Duodenal mucosa (tissue), 2 donors: ENCODE data around the gene SLMAP.
A peak's percentile ranks its signal among the peaks of the same experiment; 100 is the strongest.

ENCODE experiments used
- H3K27ac ChIP-seq: one replicate; pipeline ENCODE4 v1.7.0; 2013; ENCODE audit warnings: low read depth, low read length
- H3K27me3 ChIP-seq, 2 donors: one replicate each; pipeline ENCODE4 v1.7.0; 2013; ENCODE audit warnings: low read length in 2 of 2, control low read depth in 1 of 2; ENCODE audit not compliant: insufficient read depth in 2 of 2, control insufficient read depth in 1 of 2
- H3K36me3 ChIP-seq, 2 donors: one replicate each; pipeline ENCODE4 v1.7.0; 2013; ENCODE audit warnings: low read length in 2 of 2, control low read depth in 1 of 2; ENCODE audit not compliant: insufficient read depth in 2 of 2, control insufficient read depth in 1 of 2
- H3K4me1 ChIP-seq, 2 donors: one replicate each; pipeline ENCODE4 v1.7.0; 2013; ENCODE audit warnings: low read length in 2 of 2, control low read depth in 1 of 2; ENCODE audit not compliant: insufficient read depth in 2 of 2, control insufficient read depth in 1 of 2
- H3K4me3 ChIP-seq, 2 donors: one replicate each; pipeline ENCODE4 v1.7.0; 2013; ENCODE audit warnings: low read length in 2 of 2, low read depth in 1 of 2
- H3K9ac ChIP-seq, 2 donors: one replicate each; pipeline ENCODE4 v1.7.0; 2013; ENCODE audit warnings: low read length in 2 of 2, low read depth in 1 of 2
- H3K9me3 ChIP-seq, 2 donors: one replicate each; pipeline ENCODE4 v1.7.0; 2013; ENCODE audit warnings: low read length in 2 of 2, control low read depth in 1 of 2; ENCODE audit not compliant: control insufficient read depth in 1 of 2

The SLMAP gene

DNA sequence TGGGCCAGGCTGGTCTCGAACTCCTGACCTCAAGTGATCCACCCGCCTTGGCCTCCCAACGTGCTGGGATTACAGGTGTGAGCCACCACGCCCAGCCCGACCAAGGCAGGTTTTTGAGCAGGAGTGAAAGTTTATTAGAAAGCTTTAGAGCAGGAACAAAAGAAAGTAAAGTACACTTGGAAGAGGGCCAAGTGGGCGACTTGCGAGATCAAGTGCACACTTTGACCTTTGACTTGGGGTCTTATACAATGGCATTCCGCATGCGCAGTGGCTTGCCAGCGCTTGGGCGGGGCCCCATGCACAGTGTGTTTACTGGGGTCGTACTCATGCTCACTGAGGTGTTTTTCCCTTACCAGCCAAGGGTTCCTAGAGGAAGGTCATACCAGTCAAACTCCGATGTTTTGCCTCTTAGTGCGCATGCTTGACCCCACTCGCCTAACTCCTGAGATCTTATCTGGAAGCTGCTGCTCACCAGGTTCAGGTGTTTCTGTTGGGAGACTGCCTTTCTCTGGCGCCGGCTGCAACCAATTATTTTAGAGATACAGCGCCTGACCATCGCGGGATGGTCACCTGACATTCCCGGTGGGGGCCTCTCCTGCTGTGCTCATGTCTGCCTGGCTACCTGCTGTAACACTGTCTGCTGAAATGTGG, 205.2 kb downstream of the SLMAP start:
- Histone ChIP-seq H3K4me1 (peaks cover 30 to 32% of the 10 kb centered on the region in 2 donors), H3K36me3 (no peaks in the 10 kb centered on the region), H3K9me3 (no peaks in the 10 kb centered on the region), H3K27me3 (no peaks in the 10 kb centered on the region), H3K9ac (peak overlapping the region in 1 of 2 donors; percentile 2), H3K27ac (peak overlapping the region; percentile 43), H3K4me3 (peak overlapping the region in 1 of 2 donors; percentile 5)

DNA sequence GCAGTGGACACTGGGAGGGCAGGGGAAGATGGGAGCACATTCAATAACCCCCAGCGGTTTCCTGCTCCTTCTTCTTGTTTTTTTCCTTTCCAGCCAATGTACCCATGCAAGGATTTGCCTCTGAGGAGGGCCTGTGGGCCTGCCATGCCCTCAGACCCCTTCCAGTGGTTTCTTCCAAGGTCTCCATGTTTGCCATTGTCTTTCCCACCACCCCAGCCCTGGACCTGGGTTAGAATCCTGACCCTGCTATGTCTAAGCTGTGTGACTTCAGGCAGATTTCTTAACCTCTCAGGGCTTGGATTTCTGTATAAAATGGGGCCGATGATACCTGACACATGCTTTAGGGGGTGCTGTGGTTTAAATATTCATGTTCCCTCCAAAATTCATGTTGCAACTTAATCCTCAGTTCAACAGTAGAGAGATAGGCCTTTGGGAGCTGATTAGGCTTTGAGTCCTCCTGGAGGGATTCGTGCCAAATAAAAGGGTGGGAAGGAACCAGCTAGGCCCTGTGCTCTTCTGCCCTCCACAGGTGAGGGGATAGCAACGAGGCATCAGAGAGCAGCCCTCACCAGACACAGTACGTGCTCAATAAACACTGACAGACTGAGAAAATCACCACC, 205.8 kb downstream of the SLMAP start:
- peaks cover 33 to 37% of the 10 kb centered on the region in 2 donors for H3K4me1 ChIP-seq
- H3K9me3 ChIP-seq: no peaks in the 10 kb centered on the region
- H3K27me3 ChIP-seq: no peaks in the 10 kb centered on the region
- peak overlapping the region in 1 of 2 donors; percentile 2 for H3K9ac ChIP-seq
- peak overlapping the region; percentile 43 for H3K27ac ChIP-seq
- H3K4me3 ChIP-seq: no peak overlapping the region
- no peaks in the 10 kb centered on the region for H3K36me3 ChIP-seq

DNA sequence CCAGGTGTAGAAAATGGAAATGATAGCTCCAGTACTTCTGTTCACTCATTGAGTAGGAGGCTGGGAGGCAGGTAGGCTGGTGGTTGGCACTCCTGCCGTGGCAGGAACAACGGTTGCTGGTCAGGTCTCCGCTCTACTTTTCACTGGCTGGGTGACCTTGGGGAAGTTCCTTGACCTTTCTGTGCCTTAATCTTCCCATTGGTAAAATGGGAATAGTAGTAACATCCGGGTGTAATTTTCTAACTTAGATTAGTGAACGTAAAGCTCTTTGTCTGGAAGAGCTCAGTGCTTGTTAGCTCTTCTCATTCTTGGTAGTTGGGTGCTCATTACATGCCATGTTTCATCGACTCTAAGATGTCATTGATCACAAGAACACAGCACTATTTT, 206.3 kb downstream of the SLMAP start:
- H3K9ac ChIP-seq: no peak overlapping the region
- no peak overlapping the region for H3K4me3 ChIP-seq
- H3K27ac ChIP-seq: no peak overlapping the region
- H3K27me3 ChIP-seq: no peaks in the 10 kb centered on the region
- H3K9me3 ChIP-seq: no peaks in the 10 kb centered on the region
- peaks cover 38 to 42% of the 10 kb centered on the region in 2 donors for H3K4me1 ChIP-seq
- no peaks in the 10 kb centered on the region for H3K36me3 ChIP-seq

DNA sequence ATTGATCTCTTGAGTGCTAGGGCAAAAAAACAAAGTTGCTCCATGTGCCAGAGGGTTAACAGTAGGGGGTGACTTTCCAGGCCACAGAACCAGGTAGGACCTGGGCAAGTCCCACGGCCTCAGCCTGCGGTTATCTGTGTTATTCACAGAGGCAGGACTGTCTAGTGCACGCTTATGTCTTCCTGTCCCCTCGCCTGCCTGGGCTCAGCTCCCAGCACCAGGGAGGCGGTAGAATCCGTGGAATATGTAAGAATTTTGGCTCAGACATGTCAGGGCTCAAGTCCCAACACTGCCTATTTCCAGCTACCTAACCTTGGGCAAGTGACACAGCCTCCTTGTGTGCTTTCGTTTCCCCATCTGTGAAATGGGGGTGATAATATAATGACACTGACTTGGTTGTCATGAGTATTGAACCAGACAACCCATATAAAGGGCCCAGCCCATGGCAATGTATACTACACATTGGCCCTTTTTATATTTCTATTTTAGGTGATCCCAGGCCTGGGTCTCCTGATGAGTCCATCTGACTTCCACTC, 207.8 kb downstream of the SLMAP start:
- Histone ChIP-seq H3K9ac (no peak overlapping the region), H3K36me3 (no peaks in the 10 kb centered on the region), H3K4me3 (no peak overlapping the region), H3K9me3 (no peaks in the 10 kb centered on the region), H3K4me1 (peaks cover 35 to 48% of the 10 kb centered on the region in 2 donors), H3K27ac (no peak overlapping the region), H3K27me3 (no peaks in the 10 kb centered on the region)

DNA sequence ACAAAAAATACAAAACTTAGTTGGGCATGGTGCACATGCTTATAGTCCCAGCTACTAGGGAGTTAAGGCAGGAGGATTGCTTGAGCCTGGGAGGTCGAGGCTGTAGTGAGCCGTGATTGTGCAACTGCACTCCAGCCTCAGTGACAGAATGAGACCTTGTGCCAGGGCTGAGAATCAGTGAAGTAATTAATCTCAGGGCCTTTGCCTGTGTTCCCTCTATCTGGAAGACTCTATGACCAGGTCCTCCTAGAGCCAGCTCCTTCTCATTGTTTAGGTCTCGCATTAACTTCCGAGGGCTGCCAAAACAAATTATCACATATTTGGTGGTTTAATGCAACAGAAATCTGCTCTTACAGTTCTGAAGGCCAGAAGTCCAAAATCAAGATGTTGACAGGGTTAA, 210.7 kb downstream of the SLMAP start:
- Histone ChIP-seq H3K27ac (no peak overlapping the region), H3K36me3 (no peaks in the 10 kb centered on the region), H3K4me1 (peaks cover 30 to 45% of the 10 kb centered on the region in 2 donors)

DNA sequence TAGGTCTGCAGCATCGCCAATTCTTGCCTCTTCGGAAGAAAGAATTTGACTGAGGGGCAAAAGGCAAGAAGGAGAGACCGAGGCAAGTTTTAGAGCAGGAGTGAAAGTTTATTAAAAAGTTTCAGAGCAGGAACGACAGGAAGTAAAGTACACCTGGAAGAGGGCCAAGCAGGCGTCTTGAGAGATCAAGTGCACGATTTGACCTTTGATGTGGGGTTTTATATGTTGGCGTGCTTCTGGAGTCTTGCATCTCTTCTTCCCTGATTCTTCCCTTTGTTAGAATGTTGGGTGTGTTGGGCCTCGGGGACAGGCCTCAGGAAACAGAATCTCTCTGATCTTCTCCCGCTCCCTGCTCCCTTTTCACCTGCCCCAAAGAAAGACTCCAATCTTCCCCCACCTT, 211.5 kb downstream of the SLMAP start:
- Histone ChIP-seq H3K4me1 (peaks cover 35 to 48% of the 10 kb centered on the region in 2 donors), H3K27me3 (no peaks in the 10 kb centered on the region), H3K36me3 (no peaks in the 10 kb centered on the region), H3K9ac (no peak overlapping the region), H3K27ac (no peak overlapping the region), H3K9me3 (no peaks in the 10 kb centered on the region), H3K4me3 (no peak overlapping the region)

More for the DNA sequence above, 210.7 kb downstream of the SLMAP start:
- H3K4me3 ChIP-seq: no peak overlapping the region
- no peaks in the 10 kb centered on the region for H3K9me3 ChIP-seq
- no peak overlapping the region for H3K9ac ChIP-seq
- H3K27me3 ChIP-seq: no peaks in the 10 kb centered on the region

DNA sequence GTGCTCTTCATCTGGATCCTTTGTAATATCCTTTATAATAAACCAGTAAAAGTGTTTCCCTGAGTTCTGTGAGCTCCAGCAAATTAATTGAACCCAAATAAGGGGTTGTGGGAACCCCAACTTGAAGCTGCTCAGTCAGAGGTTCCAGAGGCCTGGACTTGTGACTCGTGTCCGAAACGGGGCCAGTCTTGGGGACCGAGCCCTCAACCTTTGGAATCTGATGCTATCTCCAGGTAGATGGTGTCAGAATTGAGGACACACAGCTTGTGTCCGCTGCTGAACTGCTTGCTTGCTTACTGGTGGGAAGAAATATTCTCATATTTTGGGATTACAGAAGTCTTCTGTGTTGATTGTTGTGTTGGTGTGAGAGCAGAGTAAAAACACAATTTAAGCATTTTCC, 212.4 kb downstream of the SLMAP start:
- Histone ChIP-seq H3K4me3 (no peak overlapping the region), H3K4me1 (peaks cover 42 to 57% of the 10 kb centered on the region in 2 donors), H3K27me3 (no peaks in the 10 kb centered on the region), H3K27ac (no peak overlapping the region), H3K9me3 (no peaks in the 10 kb centered on the region), H3K9ac (no peak overlapping the region), H3K36me3 (no peaks in the 10 kb centered on the region)

DNA sequence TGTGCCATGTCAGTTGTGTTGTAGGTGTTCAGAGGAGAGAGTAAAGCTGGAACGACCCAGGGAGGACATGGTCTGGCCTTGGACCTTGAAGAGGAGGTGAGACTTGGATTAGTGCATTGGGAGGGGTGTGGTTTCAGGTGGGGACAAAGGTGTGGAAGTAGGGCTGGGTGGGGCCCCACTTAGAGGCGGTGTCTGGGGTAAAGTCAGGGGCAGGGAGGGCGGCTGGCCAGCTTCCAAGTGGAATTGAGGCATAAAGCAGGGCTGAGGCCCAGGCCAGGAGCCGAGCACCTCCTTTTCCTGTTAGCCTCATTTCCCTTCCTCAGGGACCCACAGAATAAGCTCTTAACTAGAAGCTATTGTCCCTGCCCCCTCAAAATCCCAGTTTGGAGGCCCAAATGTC, 215.9 kb downstream of the SLMAP start:
- Histone ChIP-seq H3K27ac (peak overlapping the region; percentile 78), H3K36me3 (no peaks in the 10 kb centered on the region), H3K4me3 (peak overlapping the region in 1 of 2 donors; percentile 30), H3K9ac (peak overlapping the region; percentile 15 to 58), H3K27me3 (no peaks in the 10 kb centered on the region), H3K9me3 (no peaks in the 10 kb centered on the region), H3K4me1 (peaks cover 39 to 70% of the 10 kb centered on the region in 2 donors)

DNA sequence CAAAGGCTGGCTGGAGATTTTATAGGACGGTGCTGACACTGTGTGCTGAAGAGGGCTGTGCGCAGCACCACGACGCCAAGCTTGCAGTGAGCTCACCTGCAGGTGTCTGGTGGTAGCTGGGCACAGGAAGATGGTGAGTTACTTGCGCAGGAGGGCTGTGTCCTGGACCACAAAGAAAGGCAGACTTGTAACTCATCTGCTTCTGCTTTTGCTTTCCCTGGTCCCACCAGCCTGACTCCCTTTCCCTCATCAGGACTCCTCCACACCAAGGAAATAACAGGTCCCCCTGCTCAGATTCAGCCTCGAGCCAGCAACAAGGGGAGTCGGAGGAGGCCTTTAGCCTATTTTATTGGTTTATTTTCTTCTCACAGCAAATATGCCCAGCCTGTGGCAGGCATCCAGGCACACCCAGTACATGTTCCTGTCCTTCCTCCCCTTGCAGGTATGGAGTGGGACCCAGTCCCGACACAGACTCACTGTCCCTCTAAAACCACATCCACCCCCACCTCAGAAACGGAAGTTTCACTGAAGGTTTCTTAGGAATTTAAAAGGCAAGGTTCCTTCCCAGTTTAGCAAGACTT, 216.5 kb downstream of the SLMAP start:
- Histone ChIP-seq H3K4me3 (peak overlapping the region; percentile 30 to 40), H3K27me3 (no peaks in the 10 kb centered on the region), H3K9me3 (no peaks in the 10 kb centered on the region), H3K27ac (peak overlapping the region; percentile 78), H3K4me1 (peaks cover 34 to 67% of the 10 kb centered on the region in 2 donors), H3K9ac (peak overlapping the region; percentile 12 to 58), H3K36me3 (no peaks in the 10 kb centered on the region)
